CD8-positive, alpha-beta memory T cell (primary cell): ENCODE results near the gene PLSCR5. TPM values are rescaled to one million over a fixed set of nuclear protein-coding genes. Genes with fewer than 3 reads are reported as not detected.

ENCODE experiments used
- CTCF ChIA-PET: fragments of 350-600 bp; sonication (Branson Sonifier 250); formaldehyde crosslinking; loops from one replicate; lab custom pipeline; 2021; ENCODE audit warnings: antibody characterized with exemption; lab: Charles Lee
- POLR2A ChIA-PET: fragments of 350-600 bp; sonication (Branson Sonifier 250); formaldehyde crosslinking; loops from one replicate; lab custom pipeline; 2021; ENCODE audit warnings: antibody characterized with exemption; lab: Charles Lee
- DNase-seq, 5 donors: peaks; one replicate each; pipeline versions ENCODE4 v3.0.0 to v3.0.0-alpha.2; 2020 to 2022; ENCODE audit warnings: mixed read lengths in 1 of 5
- H3K27ac ChIP-seq: one replicate; pipeline ENCODE4 v1.7.0; 2013; ENCODE audit warnings: low read depth, mild to moderate bottlenecking, low read length, moderate library complexity
- H3K27me3 ChIP-seq: 2 replicates; pipeline ENCODE4 v1.7.0; 2013; ENCODE audit warnings: low read length, mild to moderate bottlenecking; ENCODE audit not compliant: insufficient read depth, poor library complexity, severe bottlenecking
- H3K36me3 ChIP-seq: 2 replicates; pipeline ENCODE4 v1.7.0; 2013; ENCODE audit warnings: mild to moderate bottlenecking, low read length, moderate library complexity; ENCODE audit not compliant: insufficient read depth
- H3K4me1 ChIP-seq: 2 replicates; pipeline ENCODE4 v1.7.0; 2013; ENCODE audit warnings: mild to moderate bottlenecking, low read length, moderate library complexity; ENCODE audit not compliant: insufficient read depth
- H3K4me3 ChIP-seq: 2 replicates; pipeline ENCODE4 v1.7.0; 2013; ENCODE audit warnings: mild to moderate bottlenecking, low read length
- H3K9me3 ChIP-seq: 2 replicates; pipeline ENCODE4 v1.7.0; 2013; ENCODE audit warnings: mild to moderate bottlenecking, low read length
- H3K27ac Mint-ChIP-seq, 8 donors: one replicate each; pipeline ENCODE4 v1.8.0; 2020 to 2021; ENCODE audit warnings: mixed read lengths in 8 of 8, mild to moderate bottlenecking in 6 of 8, inconsistent platforms in 3 of 8, moderate library complexity in 3 of 8
- H3K27me3 Mint-ChIP-seq, 2 donors: one replicate each; pipeline ENCODE4 v1.8.0; 2020 to 2021; ENCODE audit warnings: mixed read lengths in 2 of 2, mild to moderate bottlenecking in 1 of 2, moderate library complexity in 1 of 2
- H3K36me3 Mint-ChIP-seq, 3 donors: one replicate each; pipeline ENCODE4 v1.8.0; 2020 to 2021; ENCODE audit warnings: mixed read lengths in 3 of 3, inconsistent platforms in 1 of 3, mild to moderate bottlenecking in 1 of 3
- H3K4me1 Mint-ChIP-seq, 3 donors: one replicate each; pipeline ENCODE4 v1.8.0; 2020 to 2021; ENCODE audit warnings: mixed read lengths in 3 of 3, inconsistent platforms in 1 of 3, mild to moderate bottlenecking in 1 of 3
- H3K4me3 Mint-ChIP-seq, 7 donors: one replicate each; pipeline ENCODE4 v1.8.0; 2020 to 2021; ENCODE audit warnings: mixed read lengths in 7 of 7, mild to moderate bottlenecking in 6 of 7, moderate library complexity in 4 of 7, inconsistent platforms in 2 of 7
- H3K9me3 Mint-ChIP-seq, 5 donors: one replicate each; pipeline ENCODE4 v1.8.0; 2020 to 2022; ENCODE audit warnings: mixed read lengths in 5 of 5, mild to moderate bottlenecking in 3 of 5, moderate library complexity in 2 of 5, inconsistent platforms in 1 of 5
- polyA plus RNA-seq: library from polyadenylated mRNA; unstranded; fragments of 300-500 nt; fragmentation: Illumina TruSeq; gene quantifications from one replicate; pipeline ENCODE4 v1.2.3, GENCODE V29; 2021
- total RNA-seq, 2 experiments: library from RNA; stranded (reverse); gene quantifications; one replicate each; pipeline ENCODE4 v1.2.3, GENCODE V29; 2021

The PLSCR5 gene
- total and polyA plus RNA-seq, 3 experiments from 2014 or later: not detected

GRCh38 chr3:146577662-146578061 is 27.5 kb downstream of the PLSCR5 start:
- Mint-ChIP-seq H3K4me3 (no peak overlapping the region), H3K4me1 (no peaks in the 10 kb centered on the region), H3K27me3 (peaks cover 4% of the 10 kb centered on the region in 2 donors), H3K9me3 (peaks cover 0 to under 1% (median 0%) of the 10 kb centered on the region in 5 donors), H3K36me3 (no peaks in the 10 kb centered on the region), H3K27ac (no peak overlapping the region)
- Histone ChIP-seq H3K4me3 (no peak overlapping the region), H3K27ac (no peak overlapping the region), H3K27me3 (no peaks in the 10 kb centered on the region), H3K9me3 (no peaks in the 10 kb centered on the region), H3K4me1 (no peaks in the 10 kb centered on the region), H3K36me3 (no peaks in the 10 kb centered on the region)
- POLR2A ChIA-PET: no interaction called here
- CTCF ChIA-PET: interaction anchor here (0.7 to 2.0 kb wide), 3 partner anchors 22 to 388 kb away, joined by 3 to 12 read pairs (median 3); no protein-coding TSS in a partner anchor
- peak in 4 of 5 donors; percentile 2 to 48 (median 32) for DNase-seq

- Mint-ChIP-seq H3K4me3 (no peak overlapping the region), H3K36me3 (no peaks in the 10 kb centered on the region), H3K4me1 (no peaks in the 10 kb centered on the region), H3K27ac (no peak overlapping the region), H3K27me3 (peaks cover 2% of the 10 kb centered on the region in 2 donors), H3K9me3 (no peaks in the 10 kb centered on the region)
- H3K36me3 ChIP-seq: no peaks in the 10 kb centered on the region
- DNase-seq: no peak
- no peak overlapping the region for H3K27ac ChIP-seq
- no peaks in the 10 kb centered on the region for H3K9me3 ChIP-seq
- POLR2A ChIA-PET: no interaction called here
- no peaks in the 10 kb centered on the region for H3K4me1 ChIP-seq
- no peaks in the 10 kb centered on the region for H3K27me3 ChIP-seq
- no peak overlapping the region for H3K4me3 ChIP-seq
- CTCF ChIA-PET: no interaction called here
Measured at GRCh38 chr3:146575636-146576035, 29.5 kb downstream of the PLSCR5 start.

DNA sequence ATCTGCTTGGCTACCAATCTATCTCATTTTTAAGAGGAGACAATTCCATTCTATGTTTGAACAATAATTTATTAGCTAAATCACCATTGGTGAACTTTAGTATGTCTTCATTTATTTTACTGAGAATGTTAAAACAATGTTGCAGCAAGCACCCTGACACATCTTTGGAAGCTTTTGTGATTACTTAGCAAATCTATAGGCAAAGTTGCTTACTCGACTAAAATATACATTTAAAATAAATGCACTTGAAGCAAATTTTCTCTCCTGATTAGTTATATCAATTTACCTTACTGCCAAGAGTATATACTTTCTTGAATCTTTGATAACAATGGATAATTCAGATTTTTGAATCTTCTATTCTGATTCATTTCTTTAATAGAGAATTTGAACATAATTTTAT is 31.0 kb downstream of the PLSCR5 start:
- H3K4me3 Mint-ChIP-seq: no peak overlapping the region
- H3K4me1 Mint-ChIP-seq: no peaks in the 10 kb centered on the region
- Histone ChIP-seq H3K4me1 (no peaks in the 10 kb centered on the region), H3K9me3 (no peaks in the 10 kb centered on the region), H3K36me3 (no peaks in the 10 kb centered on the region), H3K4me3 (no peak overlapping the region), H3K27ac (no peak overlapping the region), H3K27me3 (no peaks in the 10 kb centered on the region)
- no peaks in the 10 kb centered on the region for H3K36me3 Mint-ChIP-seq
- peaks cover 0 to 2% of the 10 kb centered on the region in 2 donors for H3K27me3 Mint-ChIP-seq
- H3K9me3 Mint-ChIP-seq: no peaks in the 10 kb centered on the region
- CTCF ChIA-PET: no interaction called here
- DNase-seq: no peak
- H3K27ac Mint-ChIP-seq: no peak overlapping the region
- POLR2A ChIA-PET: no interaction called here

DNA sequence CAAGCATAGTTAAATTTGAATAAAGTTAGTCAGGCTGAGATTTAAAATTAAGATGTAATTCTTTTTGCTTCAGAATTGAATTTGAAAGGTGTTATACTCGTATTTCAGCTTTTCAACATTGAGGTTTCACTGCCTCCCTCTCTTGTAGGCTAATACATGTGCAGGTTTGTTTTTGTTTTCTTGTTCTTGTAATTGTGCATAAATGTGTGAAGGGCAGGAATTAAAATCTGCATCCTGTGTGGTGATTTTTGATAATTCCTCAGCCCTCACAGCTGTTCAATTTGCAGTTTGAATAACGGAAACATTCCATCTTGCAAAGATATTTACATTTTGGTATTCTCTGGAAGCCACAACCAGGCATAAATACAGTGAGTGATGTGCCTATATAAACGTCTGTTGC is 35.8 kb downstream of the PLSCR5 start:
- no peaks in the 10 kb centered on the region for H3K9me3 ChIP-seq
- H3K4me3 Mint-ChIP-seq: no peak overlapping the region
- no peak for DNase-seq
- H3K36me3 Mint-ChIP-seq: peaks cover 0 to 6% (median 0%) of the 10 kb centered on the region in 3 donors
- no peaks in the 10 kb centered on the region for H3K36me3 ChIP-seq
- no peaks in the 10 kb centered on the region for H3K4me1 Mint-ChIP-seq
- POLR2A ChIA-PET: no interaction called here
- CTCF ChIA-PET: no interaction called here
- no peaks in the 10 kb centered on the region for H3K27me3 ChIP-seq
- no peaks in the 10 kb centered on the region for H3K4me1 ChIP-seq
- H3K27ac Mint-ChIP-seq: no peak overlapping the region
- peaks cover 0 to 2% of the 10 kb centered on the region in 2 donors for H3K27me3 Mint-ChIP-seq
- H3K9me3 Mint-ChIP-seq: no peaks in the 10 kb centered on the region
- no peak overlapping the region for H3K4me3 ChIP-seq
- no peak overlapping the region for H3K27ac ChIP-seq

DNA sequence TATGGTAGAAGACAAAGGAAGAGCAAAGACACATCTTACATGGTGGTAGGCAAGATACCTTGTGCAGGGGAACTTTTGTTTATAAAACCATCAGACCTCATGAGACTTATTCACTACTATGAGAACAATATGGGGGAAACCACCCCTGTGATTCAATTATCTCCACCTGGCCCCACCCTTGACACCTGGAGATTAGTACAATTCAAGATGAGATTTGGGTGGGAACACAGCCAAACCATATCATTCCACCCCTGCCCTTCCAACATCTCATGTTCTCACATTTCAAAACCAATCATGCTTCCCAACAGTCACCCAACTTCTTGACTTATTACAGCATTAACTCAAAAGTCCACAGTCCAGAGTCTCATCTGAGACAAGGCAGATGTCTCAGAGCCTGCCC is 39.0 kb downstream of the PLSCR5 start:
- peaks cover 2 to 10% of the 10 kb centered on the region in 2 donors for H3K27me3 Mint-ChIP-seq
- H3K9me3 ChIP-seq: no peaks in the 10 kb centered on the region
- H3K4me3 Mint-ChIP-seq: no peak overlapping the region
- ChIA-PET CTCF (no interaction called here), POLR2A (no interaction called here)
- no peaks in the 10 kb centered on the region for H3K36me3 ChIP-seq
- H3K9me3 Mint-ChIP-seq: peaks cover 0 to 4% (median 3%) of the 10 kb centered on the region in 5 donors
- no peak overlapping the region for H3K4me3 ChIP-seq
- H3K27me3 ChIP-seq: no peaks in the 10 kb centered on the region
- no peak for DNase-seq
- no peak overlapping the region for H3K27ac Mint-ChIP-seq
- H3K27ac ChIP-seq: no peak overlapping the region
- H3K36me3 Mint-ChIP-seq: peaks cover 0 to 6% (median 0%) of the 10 kb centered on the region in 3 donors
- no peaks in the 10 kb centered on the region for H3K4me1 ChIP-seq
- no peaks in the 10 kb centered on the region for H3K4me1 Mint-ChIP-seq

DNA sequence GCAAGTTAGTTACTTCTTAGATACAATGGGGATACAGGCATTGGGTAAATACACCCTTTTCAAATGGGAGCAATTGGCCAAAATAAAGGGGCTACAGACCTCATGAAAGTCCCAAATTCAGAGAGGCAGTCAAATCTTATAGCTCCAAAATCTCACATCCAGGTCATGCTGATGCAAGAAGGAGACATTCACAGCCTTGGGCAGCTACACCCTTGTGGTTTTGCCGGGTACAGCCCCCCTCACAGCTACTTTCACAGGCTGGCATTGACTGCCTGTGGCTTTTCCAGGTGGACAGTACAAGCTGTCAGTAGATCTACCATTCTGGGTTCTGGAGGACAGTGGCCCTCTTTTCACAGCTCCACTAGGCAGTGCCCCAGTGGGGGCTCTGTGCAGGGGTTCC is 43.3 kb downstream of the PLSCR5 start:
- peaks cover 4 to 10% of the 10 kb centered on the region in 2 donors for H3K27me3 Mint-ChIP-seq
- ChIA-PET POLR2A (no interaction called here), CTCF (no interaction called here)
- H3K27ac ChIP-seq: no peak overlapping the region
- no peak for DNase-seq
- no peak overlapping the region for H3K27ac Mint-ChIP-seq
- H3K9me3 Mint-ChIP-seq: peaks cover 0 to 4% (median 3%) of the 10 kb centered on the region in 5 donors
- peaks cover 0 to 6% (median 0%) of the 10 kb centered on the region in 3 donors for H3K36me3 Mint-ChIP-seq
- H3K4me1 ChIP-seq: no peaks in the 10 kb centered on the region
- no peak overlapping the region for H3K4me3 Mint-ChIP-seq
- H3K4me3 ChIP-seq: no peak overlapping the region
- no peaks in the 10 kb centered on the region for H3K27me3 ChIP-seq
- H3K36me3 ChIP-seq: no peaks in the 10 kb centered on the region
- no peaks in the 10 kb centered on the region for H3K4me1 Mint-ChIP-seq
- no peaks in the 10 kb centered on the region for H3K9me3 ChIP-seq

GRCh38 chr3:146561463-146561862 is 43.7 kb downstream of the PLSCR5 start:
- no peaks in the 10 kb centered on the region for H3K36me3 ChIP-seq
- H3K27ac Mint-ChIP-seq: no peak overlapping the region
- no peaks in the 10 kb centered on the region for H3K9me3 ChIP-seq
- no peak overlapping the region for H3K27ac ChIP-seq
- no peaks in the 10 kb centered on the region for H3K4me1 ChIP-seq
- POLR2A ChIA-PET: no interaction called here
- peaks cover 0 to 4% (median 3%) of the 10 kb centered on the region in 5 donors for H3K9me3 Mint-ChIP-seq
- CTCF ChIA-PET: no interaction called here
- DNase-seq: no peak
- no peak overlapping the region for H3K4me3 Mint-ChIP-seq
- no peak overlapping the region for H3K4me3 ChIP-seq
- H3K36me3 Mint-ChIP-seq: peaks cover 0 to 6% (median 0%) of the 10 kb centered on the region in 3 donors
- no peaks in the 10 kb centered on the region for H3K4me1 Mint-ChIP-seq
- no peaks in the 10 kb centered on the region for H3K27me3 ChIP-seq
- H3K27me3 Mint-ChIP-seq: peaks cover 4 to 10% of the 10 kb centered on the region in 2 donors

DNA sequence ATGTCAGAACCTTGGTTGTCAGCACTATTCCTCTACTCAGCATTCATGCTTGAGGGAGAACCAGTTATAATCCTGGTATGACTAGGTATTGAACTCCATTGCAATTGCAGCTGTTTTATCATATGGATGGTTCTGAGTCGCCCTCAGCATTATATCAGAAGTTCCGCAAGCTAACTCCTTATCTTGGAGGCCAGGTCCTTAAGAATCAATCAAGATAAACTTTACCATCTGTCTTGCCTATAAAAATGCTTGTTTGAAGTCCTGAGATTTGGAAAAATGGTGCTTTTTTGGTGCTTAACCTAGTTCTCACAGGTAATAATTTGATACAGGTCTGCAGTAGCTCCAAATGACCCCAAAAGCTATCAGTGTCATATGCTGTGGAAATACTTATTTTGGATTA is 44.5 kb downstream of the PLSCR5 start:
- H3K27ac Mint-ChIP-seq: no peak overlapping the region
- H3K4me1 ChIP-seq: no peaks in the 10 kb centered on the region
- H3K4me3 ChIP-seq: no peak overlapping the region
- ChIA-PET CTCF (no interaction called here), POLR2A (no interaction called here)
- no peaks in the 10 kb centered on the region for H3K4me1 Mint-ChIP-seq
- no peak for DNase-seq
- peaks cover 0 to 4% (median 3%) of the 10 kb centered on the region in 5 donors for H3K9me3 Mint-ChIP-seq
- H3K27me3 Mint-ChIP-seq: peaks cover 4 to 10% of the 10 kb centered on the region in 2 donors
- H3K36me3 ChIP-seq: no peaks in the 10 kb centered on the region
- H3K36me3 Mint-ChIP-seq: no peaks in the 10 kb centered on the region
- no peak overlapping the region for H3K4me3 Mint-ChIP-seq
- no peaks in the 10 kb centered on the region for H3K27me3 ChIP-seq
- no peaks in the 10 kb centered on the region for H3K9me3 ChIP-seq
- no peak overlapping the region for H3K27ac ChIP-seq
